ENCODE results near the gene NUAK1. TPM values are rescaled to one million over a fixed set of nuclear protein-coding genes. Genes with fewer than 3 reads are reported as not detected.

The NUAK1 gene
- total and polyA plus RNA-seq, 2 experiments from 2014 or later: 5.4 to 16.9 TPM

GRCh38 chr12:106039242-106039641 is 99.5 kb downstream of the NUAK1 start:
- H3F3A ChIP-seq (replicated peaks; ENCODE audit: low read depth): no peaks in the 10 kb centered on the region
- no peak overlapping the region for H3K4me3 ChIP-seq
- H3K27me3 Mint-ChIP-seq (ENCODE audit: insufficient read depth, low read depth, poor library complexity): no peaks in the 10 kb centered on the region
- H4K20me1 ChIP-seq (replicated peaks; ENCODE audit: insufficient read depth): no peaks in the 10 kb centered on the region
- H3K79me2 ChIP-seq (replicated peaks; ENCODE audit: insufficient read depth): no peaks in the 10 kb centered on the region
- TF ChIP-seq ETS1 (IDR thresholded peaks at IDR 0.05) (no peak), REST (IDR thresholded peaks at IDR 0.05; ENCODE audit: unreplicated experiment) (no peak), CREB1 (CRISPR knock-in tag; IDR thresholded peaks at IDR 0.05; ENCODE audit: low read depth) (no peak), ZNF331 (CRISPR knock-in tag; IDR thresholded peaks at IDR 0.05; ENCODE audit: low read depth) (no peak), ZNF462 (CRISPR knock-in tag; IDR thresholded peaks at IDR 0.05) (no peak), EZH2 (IDR thresholded peaks at IDR 0.05; ENCODE audit: low read depth, unreplicated experiment) (no peak), POLR2AphosphoS5 (IDR thresholded peaks at IDR 0.05; ENCODE audit: low read depth) (no peak)
- no peaks in the 10 kb centered on the region for H3K36me3 ChIP-seq (ENCODE audit: insufficient read depth)
- H3K4me1 Mint-ChIP-seq: peaks cover 3% of the 10 kb centered on the region; the same call in 2 of the 3 replicates
- DNase-seq (ENCODE audit: low spot score) (no peak), ATAC-seq (no peak)
- peaks cover 3% of the 10 kb centered on the region; the same call in 1 of the 2 replicates for H3K9me2 ChIP-seq (ENCODE audit: insufficient read depth)
- H3K36me3 Mint-ChIP-seq (ENCODE audit: low read depth): no peaks in the 10 kb centered on the region; the same call in 2 of the 3 replicates
- no peak overlapping the region for H2AFZ ChIP-seq
- H3K27ac ChIP-seq (ENCODE audit: low read depth): no peak overlapping the region
- H3K27me3 ChIP-seq (ENCODE audit: insufficient read depth): no peaks in the 10 kb centered on the region
- no peak overlapping the region for H3K27ac Mint-ChIP-seq
- H3K4me1 ChIP-seq (ENCODE audit: insufficient read depth): peaks cover 4% of the 10 kb centered on the region
- no peaks in the 10 kb centered on the region; the same call in 2 of the 3 replicates for H3K9me3 Mint-ChIP-seq
- H3K4me3 Mint-ChIP-seq: no peak overlapping the region
- H3K4me2 ChIP-seq: no peak overlapping the region

All from GM23338 (cell line).